Stimulated activated CD8-positive, alpha-beta memory T cell treated with anti-CD3 and anti-CD28 coated beads, Interleukin-4, amount 100 ng/mL, for 4 hours (primary cell): ENCODE measurements around the gene MAN1A2.

Source experiments
- DNase-seq, 2 donors: peaks; one replicate each; pipeline ENCODE4 v3.0.0-alpha.2; 2020; ENCODE audit warnings: low read depth in 2 of 2, low spot score in 1 of 2

Gene MAN1A2

GRCh38 chr1:117481410-117481809, 114.2 kb downstream of the MAN1A2 start:
- no peak for DNase-seq

- no peak for DNase-seq
Observed at GRCh38 chr1:117493906-117494305, 126.7 kb downstream of the MAN1A2 start.

GRCh38 chr1:117495068-117495467, 127.8 kb downstream of the MAN1A2 start:
- no peak for DNase-seq

- no peak for DNase-seq
Observed at GRCh38 chr1:117499071-117499470, 131.8 kb downstream of the MAN1A2 start.

- no peak for DNase-seq
Observed at GRCh38 chr1:117500584-117500983, 133.3 kb downstream of the MAN1A2 start.

- no peak for DNase-seq
Observed at GRCh38 chr1:117501281-117501680, 134.0 kb downstream of the MAN1A2 start.

- no peak for DNase-seq
Observed at GRCh38 chr1:117511273-117511672, 144.0 kb downstream of the MAN1A2 start.

GRCh38 chr1:117512728-117513321, 145.6 kb downstream of the MAN1A2 start:
- no peak for DNase-seq

GRCh38 chr1:117523111-117523510, 155.9 kb downstream of the MAN1A2 start:
- DNase-seq, result no peak

GRCh38 chr1:117527074-117527473, 159.8 kb downstream of the MAN1A2 start:
- no peak for DNase-seq

- DNase-seq, result no peak
Observed at GRCh38 chr1:117527566-117528102, 160.4 kb downstream of the MAN1A2 start.

GRCh38 chr1:117529683-117530082, 162.4 kb downstream of the MAN1A2 start:
- no peak for DNase-seq

- no peak for DNase-seq
Observed at GRCh38 chr1:117531222-117531621, 164.0 kb downstream of the MAN1A2 start.

GRCh38 chr1:117534995-117535467, 167.8 kb downstream of the MAN1A2 start:
- no peak for DNase-seq

GRCh38 chr1:117535821-117536220, 168.6 kb downstream of the MAN1A2 start:
- DNase-seq, result no peak

- no peak for DNase-seq
Observed at GRCh38 chr1:117537291-117537920, 170.2 kb downstream of the MAN1A2 start.

- no peak for DNase-seq
Observed at GRCh38 chr1:117540532-117540931, 173.3 kb downstream of the MAN1A2 start.

GRCh38 chr1:117541003-117541402, 173.8 kb downstream of the MAN1A2 start:
- DNase-seq, result no peak

- DNase-seq, result no peak
Observed at GRCh38 chr1:117541585-117541984, 174.3 kb downstream of the MAN1A2 start.

GRCh38 chr1:117544509-117545109, 177.4 kb downstream of the MAN1A2 start:
- DNase-seq, result no peak

- DNase-seq, result no peak
Observed at GRCh38 chr1:117546467-117546866, 179.2 kb downstream of the MAN1A2 start.

- no peak for DNase-seq
Observed at GRCh38 chr1:117553471-117553870, 186.2 kb downstream of the MAN1A2 start.
